GM19193 (cell line): ENCODE measurements around the gene USP2.

ENCODE experiments used
- POLR2A ChIP-seq: IDR thresholded peaks from 4 replicates; pipeline ENCODE4 v1.6.1; 2011; ENCODE audit not compliant: insufficient read depth, insufficient read length; ENCODE audit errors: extremely low read depth

Gene USP2

DNA sequence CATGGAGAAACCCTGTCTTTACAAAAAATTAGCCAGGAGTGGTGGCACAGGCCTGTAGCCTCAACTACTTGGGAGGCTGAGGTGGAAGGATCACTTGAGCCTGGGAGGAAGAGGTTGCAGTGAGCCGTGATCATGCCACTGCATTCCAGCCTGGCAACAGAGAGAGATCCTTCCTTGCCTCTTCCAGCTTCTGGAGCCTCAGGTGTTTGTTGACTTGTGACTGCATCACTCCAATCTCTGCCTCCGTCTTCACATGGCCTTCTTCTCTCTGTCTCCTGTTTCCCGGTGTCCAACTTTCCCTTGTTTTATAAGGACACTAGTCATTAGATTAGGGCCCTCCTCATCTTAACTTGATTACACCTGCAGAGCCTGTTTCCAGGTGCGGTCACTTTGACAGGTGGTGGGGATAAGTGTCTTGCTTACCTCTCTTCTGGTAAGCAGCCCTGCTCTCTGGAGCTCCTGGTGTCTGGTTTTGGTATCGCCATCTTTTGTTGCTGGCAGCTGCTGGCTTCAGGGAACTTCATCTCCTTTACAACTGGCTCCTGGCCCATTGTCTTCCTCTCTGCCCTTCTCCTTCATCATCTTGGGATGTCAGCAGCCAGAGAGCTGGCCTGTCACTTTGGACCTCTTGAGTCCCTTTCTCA, 8.2 kb upstream of the USP2 start:
- no peak for TF ChIP-seq POLR2A

DNA sequence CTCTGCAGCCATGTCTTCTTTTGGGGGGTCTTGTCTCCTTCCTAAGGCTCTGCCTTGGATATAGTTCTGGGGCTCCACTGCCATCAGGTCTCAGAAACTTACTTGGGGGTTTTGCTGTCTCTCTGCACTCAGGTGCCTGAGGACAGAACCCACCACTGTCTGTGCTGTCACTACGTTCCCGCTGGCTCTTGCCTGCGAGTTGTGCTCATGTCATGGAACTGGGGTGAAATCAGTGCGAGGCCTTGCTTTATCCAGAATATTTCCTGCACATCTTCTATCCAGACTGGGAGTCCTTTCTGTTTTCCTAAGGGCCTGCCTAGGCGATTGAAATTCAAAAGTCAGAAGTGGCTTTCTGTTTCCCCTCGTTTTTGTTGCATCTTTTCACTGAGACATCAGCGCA, 6.6 kb upstream of the USP2 start:
- no peak for TF ChIP-seq POLR2A

DNA sequence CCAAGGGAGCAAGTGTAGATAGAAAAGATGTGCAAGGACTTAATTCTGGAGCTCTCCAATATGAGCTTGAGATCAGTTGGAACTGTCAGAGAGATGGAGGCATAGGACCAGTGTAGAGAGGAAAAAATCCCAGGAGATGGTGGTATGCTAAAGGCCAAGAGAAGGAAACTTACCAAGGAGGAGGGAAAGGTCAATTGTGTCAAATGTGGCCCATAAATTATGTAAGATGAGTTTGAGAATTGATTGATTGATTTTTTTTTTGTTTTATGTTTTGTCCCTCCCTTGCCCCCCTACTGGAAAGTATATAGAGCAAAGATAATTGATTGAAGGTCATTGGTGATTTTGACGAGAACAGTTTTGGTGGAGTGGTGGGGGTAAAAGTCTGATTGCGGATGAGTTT, 2.8 kb upstream of the USP2 start:
- TF ChIP-seq POLR2A, result no peak

DNA sequence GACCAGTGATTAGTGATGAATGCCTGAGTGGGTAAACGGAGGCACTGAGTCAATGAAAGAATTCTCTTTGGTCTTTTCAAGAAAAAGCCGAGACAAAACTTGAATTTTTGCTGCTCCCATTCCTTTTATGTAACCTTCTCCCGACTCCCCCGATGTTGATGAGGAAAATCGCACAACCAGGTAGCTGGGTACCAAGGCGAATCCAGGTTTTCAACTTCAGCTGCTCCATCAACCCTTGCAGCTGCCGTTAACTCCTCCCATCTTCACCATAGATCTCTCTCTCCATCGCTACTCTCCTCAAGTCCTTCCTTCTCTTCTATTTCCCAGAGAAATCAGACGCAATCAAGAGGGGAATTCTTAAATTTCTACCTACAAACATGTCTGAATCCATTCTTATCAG, 611 bp upstream of the USP2 start:
- TF ChIP-seq POLR2A, result no peak

DNA sequence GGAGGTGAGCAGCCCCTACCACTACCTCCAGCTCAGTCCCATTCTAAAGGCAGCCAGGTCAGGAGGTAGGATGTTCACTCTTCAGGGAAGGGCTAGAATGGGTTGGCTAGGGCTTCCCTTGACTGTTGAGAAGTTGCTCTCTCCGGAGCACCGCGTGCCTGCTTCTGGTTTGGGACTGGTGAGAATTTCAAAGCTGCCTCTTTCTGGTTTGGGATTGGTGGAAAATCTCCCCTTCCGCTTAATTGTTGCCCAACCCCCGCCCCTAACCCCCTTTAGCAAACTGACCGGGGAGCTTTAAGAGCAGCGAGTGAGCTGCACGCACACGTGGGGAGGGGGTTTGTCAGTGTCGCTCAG, 686 bp downstream of the USP2 start:
- TF ChIP-seq POLR2A, result no peak

DNA sequence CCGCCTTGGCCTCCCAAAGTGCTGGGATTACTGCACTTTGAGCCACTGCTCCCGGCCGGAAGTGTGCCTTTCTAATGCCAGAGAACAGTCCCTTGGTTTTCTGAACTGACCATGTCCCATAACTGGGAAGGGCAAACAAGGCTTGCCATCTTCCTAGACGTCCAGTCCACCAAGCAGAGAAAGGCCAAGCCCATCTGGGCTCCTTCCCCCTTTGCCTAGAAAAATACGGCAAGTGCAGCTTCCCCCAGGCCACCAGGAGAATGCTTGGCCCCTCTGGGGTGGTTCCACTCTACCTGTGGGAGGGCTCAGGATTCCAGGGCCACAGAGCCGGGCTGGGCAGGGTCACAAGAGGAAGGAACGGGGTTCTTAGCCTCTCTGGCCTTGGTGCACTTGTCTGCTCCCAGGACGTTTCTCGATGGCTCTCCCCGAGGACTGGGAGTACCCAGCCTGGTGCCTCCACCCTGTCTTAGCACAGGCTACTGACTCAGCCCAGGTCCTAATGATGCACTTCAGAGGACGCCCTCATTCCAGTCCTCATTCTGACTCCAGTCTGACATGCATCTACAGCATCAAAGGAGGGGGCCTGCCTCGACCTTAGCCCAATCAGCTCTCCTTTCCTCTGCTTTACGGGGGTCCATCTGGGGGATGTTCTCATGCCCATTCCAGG, 1.2 kb downstream of the USP2 start:
- TF ChIP-seq POLR2A, result no peak

DNA sequence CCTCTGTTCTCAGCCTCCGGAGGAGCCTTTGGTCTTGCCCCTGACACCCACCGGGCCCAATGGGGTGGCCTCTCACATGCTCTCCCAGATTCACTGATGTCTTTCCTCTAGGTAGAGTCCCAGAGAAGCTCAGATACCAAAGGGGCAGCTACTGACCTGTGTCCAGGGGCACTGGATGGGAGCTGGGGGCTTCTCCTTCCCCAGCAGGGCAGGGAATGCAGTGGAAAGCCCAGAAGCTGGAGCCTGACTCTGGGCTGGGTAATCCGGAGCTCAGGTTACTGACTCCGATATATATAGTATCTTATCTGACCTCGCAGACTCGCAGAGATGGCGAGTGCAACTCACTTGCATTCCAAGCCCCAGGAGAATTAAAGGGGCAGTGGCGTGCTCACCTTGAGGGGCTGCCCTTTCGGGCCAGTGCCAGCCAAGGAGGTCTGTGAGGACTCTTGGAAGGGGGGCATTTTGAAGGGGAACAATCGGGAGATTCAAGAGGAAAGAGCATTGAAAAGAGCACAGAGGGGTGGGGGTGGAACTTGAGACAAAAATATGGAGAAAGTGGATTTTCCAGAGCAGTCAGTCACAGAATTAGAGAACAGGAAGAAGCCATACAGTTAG, 2.5 kb downstream of the USP2 start:
- TF ChIP-seq POLR2A, result no peak

DNA sequence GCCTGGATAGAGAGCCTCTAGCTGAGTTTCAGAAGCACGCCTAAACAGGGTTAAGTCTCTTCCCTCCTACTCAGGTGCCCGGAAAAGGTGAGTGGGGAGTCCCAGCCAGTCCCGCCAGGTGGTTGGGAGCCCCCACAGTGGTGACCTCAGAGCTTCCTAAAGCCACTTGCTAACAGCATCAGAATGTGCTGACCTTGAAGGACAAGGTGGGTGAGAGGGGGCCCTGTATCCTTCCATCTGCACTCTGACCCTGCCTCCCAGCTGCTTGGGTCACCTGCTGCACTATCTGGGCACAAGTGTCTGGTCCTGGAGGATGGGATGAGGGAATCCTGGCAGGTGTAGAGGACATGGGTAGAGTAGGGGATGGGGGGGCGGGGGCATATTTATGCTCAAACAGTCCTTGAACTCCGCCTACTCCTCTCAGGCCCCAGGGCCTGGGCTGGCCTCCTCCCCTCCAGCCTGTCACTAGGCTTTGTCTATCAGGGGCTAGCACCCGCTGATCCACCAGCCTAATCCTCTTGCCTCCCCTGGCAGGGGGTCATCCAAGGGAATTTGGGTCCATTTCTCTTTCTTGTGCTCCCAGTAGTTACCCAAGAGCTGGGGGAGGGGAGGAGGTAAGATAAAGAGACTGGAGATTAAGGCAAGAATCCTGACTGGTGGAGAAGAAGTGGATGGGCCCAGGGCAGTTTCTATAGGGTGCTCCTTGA, 3.4 kb downstream of the USP2 start:
- no peak for TF ChIP-seq POLR2A

DNA sequence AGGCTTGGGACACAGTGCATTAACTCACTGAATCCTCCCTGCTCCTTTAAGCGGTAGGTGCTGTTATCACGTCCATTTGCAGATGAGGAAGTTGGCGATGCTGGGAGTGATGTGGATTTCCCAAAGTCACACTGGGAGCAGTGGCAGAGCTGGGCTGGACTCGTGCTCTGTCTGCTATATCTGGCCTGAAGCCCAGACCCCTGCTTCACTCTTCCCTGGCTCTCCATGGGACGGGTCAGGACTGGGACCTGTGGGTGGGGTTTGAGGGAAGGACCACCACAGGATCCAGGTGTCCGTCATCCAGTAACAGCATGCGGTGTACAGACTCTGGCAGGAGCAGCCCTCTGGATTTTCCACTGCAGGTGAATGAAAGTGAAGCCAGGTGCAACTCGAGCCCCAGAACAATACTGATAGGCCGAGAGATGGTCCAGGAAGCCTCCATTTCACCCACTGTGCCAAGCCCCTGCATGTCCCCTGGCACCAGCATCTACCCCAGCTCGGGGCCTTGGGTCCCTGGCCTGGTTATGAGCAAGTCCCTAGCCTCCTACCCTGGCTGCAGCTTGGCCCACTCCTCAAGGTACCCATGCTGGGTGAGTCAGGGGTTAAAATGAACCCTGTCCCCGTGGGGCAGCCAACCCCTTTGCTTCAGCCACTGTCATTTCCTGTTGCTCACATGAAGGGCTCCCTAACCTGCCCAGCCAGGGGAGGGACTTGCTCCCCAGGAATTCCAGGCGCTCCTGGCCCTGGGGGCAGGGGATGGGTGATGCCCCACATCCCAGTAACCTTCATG, 4.2 kb downstream of the USP2 start:
- TF ChIP-seq POLR2A, result no peak

DNA sequence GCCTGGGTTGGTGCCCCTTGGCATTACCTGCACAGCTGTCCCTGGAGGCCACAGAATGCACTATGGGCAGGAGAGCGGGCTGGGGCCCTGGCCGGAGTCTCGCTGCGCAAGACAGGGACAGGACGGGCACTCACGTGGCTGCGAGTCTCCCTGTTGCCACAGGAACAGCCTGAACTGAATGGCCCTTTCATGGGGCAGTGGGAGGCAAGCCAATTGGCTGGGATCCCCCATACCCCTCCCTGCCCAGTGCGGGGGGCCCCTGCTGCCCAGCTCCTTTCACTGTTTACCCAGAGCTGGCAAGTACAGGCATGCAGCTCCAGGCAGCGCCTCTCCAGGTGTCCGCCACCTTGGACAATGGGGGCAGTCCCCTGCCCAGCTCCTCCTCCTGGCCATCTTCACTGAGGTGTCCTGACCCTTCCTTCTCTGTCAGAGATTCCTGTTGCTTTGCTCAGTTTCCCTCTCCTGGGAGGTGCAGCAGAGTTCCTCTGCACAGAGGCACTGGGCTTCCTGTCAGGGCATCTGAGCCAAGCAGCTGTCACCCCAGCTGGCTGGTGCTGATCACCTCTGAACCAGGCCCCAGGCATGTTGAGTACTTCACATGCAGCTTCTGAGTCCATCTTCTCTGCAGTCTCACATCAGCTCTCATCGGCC, 5.2 kb downstream of the USP2 start:
- TF ChIP-seq POLR2A, result no peak

DNA sequence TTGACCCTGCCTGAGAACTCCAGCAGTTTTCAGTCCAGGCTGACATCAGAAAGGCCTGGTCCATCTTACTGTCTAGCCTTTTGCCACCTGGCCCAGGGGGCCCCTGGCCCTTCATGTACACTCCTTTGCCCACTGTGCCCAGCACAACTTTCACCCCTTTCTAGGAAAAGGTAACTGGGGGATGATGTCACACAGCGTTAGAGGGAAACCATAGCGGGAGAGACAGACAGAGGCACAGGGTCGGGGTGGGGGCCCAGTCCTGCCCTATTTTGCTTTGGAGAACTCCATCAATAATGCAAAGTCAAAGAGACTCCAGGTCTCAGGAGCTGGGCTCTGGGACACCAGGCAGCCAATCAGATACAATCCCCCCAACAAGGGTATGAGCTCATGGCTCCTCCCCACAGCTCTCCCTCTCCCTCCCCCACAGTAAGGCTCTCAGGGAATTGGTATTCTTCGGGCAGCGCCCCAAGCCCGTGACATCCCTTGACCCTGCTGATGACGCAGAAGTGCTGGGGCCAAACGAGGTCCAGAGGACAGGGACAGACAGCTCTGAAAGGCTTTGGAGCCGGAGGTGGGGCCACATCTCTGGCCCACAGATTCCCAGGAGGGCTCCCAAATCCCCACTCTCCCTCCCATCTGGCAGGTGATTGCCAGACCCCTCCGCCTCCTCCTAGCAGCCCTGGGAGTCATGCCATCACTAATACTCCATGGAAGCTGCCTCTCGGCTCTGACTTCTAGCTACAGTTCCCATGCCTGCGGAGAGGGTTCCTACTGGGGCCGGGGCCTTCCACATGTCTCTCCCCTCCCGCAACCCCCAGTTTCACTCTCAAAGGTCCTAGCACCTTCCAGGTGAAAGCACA, 5.9 kb downstream of the USP2 start:
- no peak for TF ChIP-seq POLR2A

DNA sequence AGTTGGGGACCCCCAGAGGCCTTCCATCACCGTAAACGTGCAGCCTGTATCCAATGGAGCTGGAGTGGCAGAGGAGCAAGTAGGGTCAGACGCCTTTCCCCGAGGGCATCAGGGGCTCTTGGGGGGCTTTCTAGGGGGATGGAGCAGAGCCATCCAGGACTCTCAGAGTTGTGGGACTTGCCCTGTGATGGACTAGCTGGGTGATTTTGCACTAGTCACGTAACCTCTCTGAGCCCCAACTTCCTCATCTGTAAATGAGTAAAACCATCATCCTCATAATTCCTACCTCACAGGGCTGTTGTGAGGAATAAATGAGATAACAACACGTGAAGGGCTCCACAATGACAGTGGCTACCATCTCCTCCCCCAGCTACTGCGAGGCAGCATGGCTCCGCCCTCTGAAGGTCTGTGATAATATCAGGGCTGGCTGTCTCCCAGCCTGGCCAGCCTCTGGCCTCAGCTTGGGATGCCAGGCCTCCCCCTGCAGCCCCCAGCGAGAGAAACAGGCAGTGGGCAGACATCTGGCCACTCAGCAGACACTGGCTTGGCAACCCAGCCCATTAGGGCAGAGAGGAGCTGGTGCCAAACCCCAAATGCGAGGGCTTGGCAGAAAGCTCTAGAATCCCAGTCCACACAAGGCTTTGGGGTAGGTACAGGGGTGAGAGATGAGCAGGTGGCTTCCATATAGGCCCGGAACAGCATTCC, 6.7 kb downstream of the USP2 start:
- no peak for TF ChIP-seq POLR2A
